Brain microvascular endothelial cell (primary cell): Measurements from ENCODE around the gene CACNG8.

ENCODE experiments used
- DNase-seq: peaks from one replicate; pipeline ENCODE4 v3.0.0-alpha.2; 2020
- H3K27ac ChIP-seq: fragments of 250-450 bp; sonication (Bioruptor Pico); 2 replicates; pipeline ENCODE4 v1.5.1; 2020; ENCODE audit warnings: mild to moderate bottlenecking, moderate library complexity
- H3K27me3 ChIP-seq: fragments of 250-450 bp; sonication (Bioruptor Pico); replicated peaks from 2 replicates; pipeline ENCODE4 v1.5.1; 2020; ENCODE audit warnings: mild to moderate bottlenecking
- H3K36me3 ChIP-seq: fragments of 250-450 bp; sonication (Bioruptor Pico); replicated peaks from 2 replicates; pipeline ENCODE4 v1.5.1; 2020; ENCODE audit warnings: mild to moderate bottlenecking
- H3K4me3 ChIP-seq: 2 replicates; pipeline ENCODE4 v1.5.1; 2011; ENCODE audit warnings: low read depth, mild to moderate bottlenecking, control low read depth, low read length, moderate library complexity
- in situ Hi-C: cut with HindIII; loops from 2 replicates; pipeline ENCODE4 v1.10.0; 2017; ENCODE audit warnings: low sequenced_read_pairs, low pct_ligation_motif_present
- TF ChIP-seq, protein P1 (sequence below): IDR thresholded peaks from 2 replicates; pipeline ENCODE4 v1.5.1; 2011; ENCODE audit warnings: low read depth, mild to moderate bottlenecking, moderate library complexity, low read length, control low read depth, inconsistent platforms; ENCODE audit errors: missing control alignments

CACNG8 gene

DNA sequence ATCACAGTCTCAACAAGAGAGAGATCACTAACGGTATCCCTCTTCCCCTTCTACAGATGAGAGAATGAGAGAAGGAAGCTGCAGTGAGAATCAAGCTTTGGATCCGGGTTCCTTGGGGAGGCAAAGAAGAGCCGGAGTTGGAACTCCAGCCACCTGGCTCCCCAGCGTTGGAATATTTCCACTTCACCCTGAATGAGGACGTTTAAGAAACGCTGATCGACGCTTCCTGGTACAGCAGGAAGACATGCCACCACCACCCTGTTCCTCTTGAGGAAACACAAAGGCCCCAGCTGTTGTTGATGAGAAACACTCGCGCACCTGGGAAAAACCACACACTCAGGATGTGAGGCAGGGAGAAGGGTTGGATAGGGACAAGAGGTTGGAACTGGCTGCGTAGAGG is 11.3 kb upstream of the CACNG8 start:
- Histone ChIP-seq H3K4me3 (no peak overlapping the region), H3K27ac (no peak overlapping the region), H3K36me3 (no peaks in the 10 kb centered on the region), H3K27me3 (peaks cover under 1% of the 10 kb centered on the region)
- in situ Hi-C loops, result no loop called here
- TF ChIP-seq, protein P1, sequence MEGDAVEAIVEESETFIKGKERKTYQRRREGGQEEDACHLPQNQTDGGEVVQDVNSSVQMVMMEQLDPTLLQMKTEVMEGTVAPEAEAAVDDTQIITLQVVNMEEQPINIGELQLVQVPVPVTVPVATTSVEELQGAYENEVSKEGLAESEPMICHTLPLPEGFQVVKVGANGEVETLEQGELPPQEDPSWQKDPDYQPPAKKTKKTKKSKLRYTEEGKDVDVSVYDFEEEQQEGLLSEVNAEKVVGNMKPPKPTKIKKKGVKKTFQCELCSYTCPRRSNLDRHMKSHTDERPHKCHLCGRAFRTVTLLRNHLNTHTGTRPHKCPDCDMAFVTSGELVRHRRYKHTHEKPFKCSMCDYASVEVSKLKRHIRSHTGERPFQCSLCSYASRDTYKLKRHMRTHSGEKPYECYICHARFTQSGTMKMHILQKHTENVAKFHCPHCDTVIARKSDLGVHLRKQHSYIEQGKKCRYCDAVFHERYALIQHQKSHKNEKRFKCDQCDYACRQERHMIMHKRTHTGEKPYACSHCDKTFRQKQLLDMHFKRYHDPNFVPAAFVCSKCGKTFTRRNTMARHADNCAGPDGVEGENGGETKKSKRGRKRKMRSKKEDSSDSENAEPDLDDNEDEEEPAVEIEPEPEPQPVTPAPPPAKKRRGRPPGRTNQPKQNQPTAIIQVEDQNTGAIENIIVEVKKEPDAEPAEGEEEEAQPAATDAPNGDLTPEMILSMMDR, result no peak
- no peak for DNase-seq

DNA sequence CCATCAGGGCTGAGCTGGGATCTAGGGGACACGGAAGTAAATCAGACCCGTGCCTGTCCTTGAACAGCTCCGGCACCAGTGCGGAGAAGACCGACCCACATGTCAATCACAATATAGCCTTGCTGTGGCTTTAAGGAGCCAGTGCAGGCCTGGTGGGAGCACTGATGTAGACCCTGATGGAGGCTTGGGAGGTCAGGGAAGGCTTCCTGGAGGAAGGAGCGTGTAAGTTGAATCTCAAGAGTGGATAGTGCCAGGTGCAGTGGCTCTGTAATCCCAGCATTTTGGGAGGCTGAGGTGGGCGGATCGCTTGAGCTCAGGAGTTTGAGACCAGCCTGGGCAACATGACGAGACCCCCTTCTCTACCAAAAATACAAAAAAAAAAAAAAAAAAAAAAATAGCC is 10.8 kb upstream of the CACNG8 start:
- H3K27ac ChIP-seq, result no peak overlapping the region
- no peaks in the 10 kb centered on the region for H3K36me3 ChIP-seq
- H3K27me3 ChIP-seq, result peaks cover 5% of the 10 kb centered on the region
- in situ Hi-C loops, result no loop called here
- TF ChIP-seq, protein P1, result no peak
- no peak for DNase-seq
- no peak overlapping the region for H3K4me3 ChIP-seq

DNA sequence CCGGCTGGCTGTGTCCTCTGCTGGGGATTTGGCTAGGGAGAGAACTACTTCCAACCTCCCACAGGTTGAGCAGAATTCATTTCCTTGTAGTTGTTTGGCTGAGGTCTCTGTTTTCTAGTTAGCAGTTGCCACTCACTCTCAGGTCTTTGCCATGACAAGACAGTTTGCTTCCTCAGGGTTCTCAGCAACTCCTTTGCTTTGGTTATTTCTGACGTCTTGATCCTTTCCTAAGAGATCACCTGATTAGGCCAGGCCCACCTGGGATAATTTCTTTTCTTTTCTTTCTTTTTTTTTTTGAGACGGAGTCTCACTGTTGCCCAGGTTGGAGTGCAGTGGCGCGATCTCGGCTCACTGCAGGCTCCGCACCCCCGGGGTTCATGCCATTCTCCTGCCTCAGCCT is 9.4 kb upstream of the CACNG8 start:
- in situ Hi-C loops, result no loop called here
- TF ChIP-seq, protein P1, result no peak
- Histone ChIP-seq H3K27ac (no peak overlapping the region), H3K36me3 (no peaks in the 10 kb centered on the region), H3K4me3 (no peak overlapping the region), H3K27me3 (peaks cover 18% of the 10 kb centered on the region)
- no peak for DNase-seq

DNA sequence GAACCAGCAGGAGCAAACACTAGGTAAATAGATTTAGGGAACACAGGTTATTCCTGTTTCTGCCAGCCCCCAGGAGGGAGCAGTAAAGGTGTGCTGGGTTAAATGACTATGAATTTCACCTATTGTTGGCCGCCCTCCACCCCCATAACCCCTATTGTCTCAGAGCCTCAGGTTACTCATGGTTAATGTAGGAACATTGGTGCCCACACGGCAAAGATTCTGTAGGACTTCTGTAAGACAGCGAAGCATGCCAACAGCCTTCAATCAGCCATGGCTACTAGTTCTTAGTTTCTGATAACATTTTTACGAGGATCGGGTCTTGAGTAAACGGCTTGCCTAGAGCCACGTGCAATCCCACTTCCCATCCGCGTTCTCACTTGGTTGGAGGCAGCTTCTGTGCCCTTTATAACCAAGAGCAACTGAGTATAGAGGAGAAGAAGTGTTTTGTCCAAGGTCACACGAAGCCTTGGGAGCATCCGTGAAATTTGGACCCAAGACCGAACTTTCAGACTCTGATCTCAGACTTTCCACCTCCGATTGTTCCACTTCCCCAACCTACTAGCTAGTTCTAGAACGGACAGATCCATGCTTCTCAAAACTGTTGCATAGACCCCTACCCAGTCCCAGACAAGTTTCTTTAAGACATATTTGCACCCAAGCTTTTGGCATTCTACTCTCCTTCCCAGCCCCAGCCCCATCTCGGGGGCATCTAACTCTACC is 5.1 kb upstream of the CACNG8 start:
- Histone ChIP-seq H3K4me3 (no peak overlapping the region), H3K27ac (no peak overlapping the region), H3K27me3 (peaks cover 39% of the 10 kb centered on the region), H3K36me3 (no peaks in the 10 kb centered on the region)
- in situ Hi-C loops, result no loop called here
- DNase-seq, result no peak
- TF ChIP-seq, protein P1, result no peak

DNA sequence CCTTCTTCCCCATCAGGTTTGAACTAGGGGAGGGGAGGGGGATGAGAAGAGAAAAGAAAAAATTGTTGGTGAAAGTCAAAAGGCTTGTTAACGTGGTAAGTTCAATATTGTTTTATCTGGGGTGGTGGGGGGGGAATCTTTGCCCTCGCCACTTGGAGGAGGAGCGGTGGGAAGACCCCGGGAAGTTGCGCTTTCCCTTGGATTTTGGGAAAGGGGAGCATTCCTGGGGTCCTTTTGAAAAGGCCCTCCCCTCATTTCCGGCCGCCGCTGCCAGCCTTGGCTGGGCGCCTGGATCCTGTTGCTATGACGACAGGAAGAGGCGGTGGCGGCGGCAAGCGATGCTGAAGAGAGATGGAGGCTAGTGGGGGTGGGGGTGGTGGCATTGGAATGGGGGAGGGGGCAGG is 4.6 kb upstream of the CACNG8 start:
- H3K4me3 ChIP-seq, result no peak overlapping the region
- in situ Hi-C loops, result no loop called here
- TF ChIP-seq, protein P1, result no peak
- H3K27me3 ChIP-seq, result peaks cover 41% of the 10 kb centered on the region
- H3K36me3 ChIP-seq, result no peaks in the 10 kb centered on the region
- DNase-seq, result no peak
- no peak overlapping the region for H3K27ac ChIP-seq
